Kidney (tissue), 14 donors: ENCODE measurements around the gene CLASRP. TPM values are rescaled to one million over a fixed set of nuclear protein-coding genes. Genes with fewer than 3 reads are reported as not detected.
A peak's percentile ranks its signal among the peaks of the same experiment; 100 is the strongest.
"Not testable (repeated sequence)": the region's sequence is repeated elsewhere in the genome, so short reads cannot be mapped to it uniquely, and the experiment has no call there.

Experiments used
- DNase-seq, 5 donors: peaks; one replicate each; pipeline ENCODE4 v3.0.0-alpha.2; 2013 to 2020
- FAIRE-seq: peaks from 2 replicates; lab custom pipeline; 2012; peaks lifted over from hg19 to GRCh38; lab: Jason Lieb, UNC
- H3K27ac ChIP-seq, 2 donors: one replicate each; pipeline ENCODE4 v1.7.0; 2013; ENCODE audit warnings: low read depth in 2 of 2, low read length in 2 of 2, inconsistent platforms in 1 of 2
- H3K27me3 ChIP-seq: one replicate; pipeline ENCODE4 v1.7.1; 2013; ENCODE audit warnings: low read length, inconsistent platforms; ENCODE audit not compliant: control insufficient read depth, insufficient read depth
- H3K36me3 ChIP-seq, 3 donors: one replicate each; pipeline versions ENCODE4 v1.7.0 to v1.7.1; 2013; ENCODE audit warnings: low read length in 3 of 3, control low read depth in 1 of 3, inconsistent platforms in 1 of 3; ENCODE audit not compliant: insufficient read depth in 3 of 3, control insufficient read depth in 2 of 3
- H3K4me1 ChIP-seq, 3 donors: one replicate each; pipeline versions ENCODE4 v1.7.0 to v1.7.1; 2013; ENCODE audit warnings: low read length in 3 of 3, inconsistent platforms in 1 of 3, low read depth in 1 of 3; ENCODE audit not compliant: control insufficient read depth in 2 of 3, insufficient read depth in 2 of 3
- H3K4me3 ChIP-seq, 3 donors: one replicate each; pipeline versions ENCODE4 v1.7.0 to v1.8.1; 2013; ENCODE audit warnings: low read length in 3 of 3, control low read depth in 1 of 3, inconsistent platforms in 1 of 3
- H3K9ac ChIP-seq, 3 donors: one replicate each; pipeline versions ENCODE4 v1.7.0 to v1.7.1; 2013; ENCODE audit warnings: low read length in 3 of 3, control low read depth in 1 of 3, inconsistent platforms in 1 of 3
- H3K9me3 ChIP-seq, 3 donors: one replicate each; pipeline versions ENCODE4 v1.7.0 to v1.7.1; 2013; ENCODE audit warnings: low read length in 3 of 3, control low read depth in 1 of 3, inconsistent platforms in 1 of 3; ENCODE audit not compliant: control insufficient read depth in 2 of 3, insufficient read depth in 1 of 3
- intact Hi-C: fragments of 100-400 bp; cut with DNase I; formaldehyde crosslinking; loops from one replicate; pipeline ENCODE4 v1.11.1; 2022
- polyA plus RNA-seq: library from polyadenylated mRNA; stranded (reverse); fragments of 350-450 nt; fragmentation: Illumina TruSeq; extraction: RNeasy Lipid Tissue Mini Kit (QIAGEN cat#74804); gene quantifications from one replicate; pipeline ENCODE4 v1.2.3, GENCODE V29; 2014; ENCODE audit warnings: low read depth, low replicate concordance; ENCODE audit not compliant: insufficient read depth
- total RNA-seq: library from RNA; stranded (reverse); fragmentation: NEBNext Ultra II Directional; extraction: Animal tissue kit (Norgen Biotek cat#: 25700); gene quantifications from one replicate; pipeline ENCODE4 v1.2.1, GENCODE V29; 2021
- TF ChIP-seq, protein P1 (sequence below): IDR thresholded peaks from 3 replicates; pipeline ENCODE4 v1.5.1; 2012; ENCODE audit warnings: mild to moderate bottlenecking, moderate library complexity, borderline replicate concordance; ENCODE audit not compliant: insufficient read depth; ENCODE audit errors: extremely low read depth
- donor health status: control.
- donor health status: control.
- donor health status: control.
- donor health status: control.
- donor health status: control.
- donor health status: DM: yes; HTN: yes; CAD: no.
- donor health status: Normal renal cell carcinoma (clear cell type).

CLASRP gene
- total and polyA plus RNA-seq, 2 donors from 2014 or later: 38.0 to 83.6 TPM

DNA sequence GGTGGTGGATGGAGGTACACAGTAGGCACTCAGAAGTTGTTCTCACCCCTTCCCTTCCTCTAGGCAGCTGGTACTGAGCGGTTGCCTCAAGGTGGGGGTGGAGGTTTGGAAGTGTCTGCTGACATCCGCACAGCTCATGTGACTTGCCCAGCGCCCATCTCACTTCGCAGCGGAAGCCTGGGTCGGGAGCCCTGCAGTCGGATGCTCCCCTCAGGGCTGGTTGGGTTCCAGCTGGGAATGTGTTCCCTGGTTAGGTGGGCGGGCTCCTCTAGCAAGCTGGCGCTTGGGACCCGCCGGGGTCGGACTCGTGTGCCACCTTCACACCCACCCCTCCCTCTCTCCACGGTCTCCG is 64.3 kb downstream of the CLASRP start:
- no peaks in the 10 kb centered on the region for H3K9me3 ChIP-seq
- FAIRE-seq (no peak), DNase-seq (peak in 4 of 5 donors; percentile 67 to 73 (median 71))
- peak overlapping the region; percentile 43 to 59 for H3K27ac ChIP-seq
- no peaks in the 10 kb centered on the region for H3K36me3 ChIP-seq
- H3K27me3 ChIP-seq: no peaks in the 10 kb centered on the region
- TF ChIP-seq, protein P1, sequence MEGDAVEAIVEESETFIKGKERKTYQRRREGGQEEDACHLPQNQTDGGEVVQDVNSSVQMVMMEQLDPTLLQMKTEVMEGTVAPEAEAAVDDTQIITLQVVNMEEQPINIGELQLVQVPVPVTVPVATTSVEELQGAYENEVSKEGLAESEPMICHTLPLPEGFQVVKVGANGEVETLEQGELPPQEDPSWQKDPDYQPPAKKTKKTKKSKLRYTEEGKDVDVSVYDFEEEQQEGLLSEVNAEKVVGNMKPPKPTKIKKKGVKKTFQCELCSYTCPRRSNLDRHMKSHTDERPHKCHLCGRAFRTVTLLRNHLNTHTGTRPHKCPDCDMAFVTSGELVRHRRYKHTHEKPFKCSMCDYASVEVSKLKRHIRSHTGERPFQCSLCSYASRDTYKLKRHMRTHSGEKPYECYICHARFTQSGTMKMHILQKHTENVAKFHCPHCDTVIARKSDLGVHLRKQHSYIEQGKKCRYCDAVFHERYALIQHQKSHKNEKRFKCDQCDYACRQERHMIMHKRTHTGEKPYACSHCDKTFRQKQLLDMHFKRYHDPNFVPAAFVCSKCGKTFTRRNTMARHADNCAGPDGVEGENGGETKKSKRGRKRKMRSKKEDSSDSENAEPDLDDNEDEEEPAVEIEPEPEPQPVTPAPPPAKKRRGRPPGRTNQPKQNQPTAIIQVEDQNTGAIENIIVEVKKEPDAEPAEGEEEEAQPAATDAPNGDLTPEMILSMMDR: no peak
- peak overlapping the region in 2 of 3 donors; percentile 18 to 47 for H3K4me3 ChIP-seq
- H3K4me1 ChIP-seq: peaks cover 3 to 65% (median 65%) of the 10 kb centered on the region in 3 donors
- H3K9ac ChIP-seq: peak overlapping the region in 1 of 3 donors; percentile 22
- intact Hi-C loops: no loop called here

DNA sequence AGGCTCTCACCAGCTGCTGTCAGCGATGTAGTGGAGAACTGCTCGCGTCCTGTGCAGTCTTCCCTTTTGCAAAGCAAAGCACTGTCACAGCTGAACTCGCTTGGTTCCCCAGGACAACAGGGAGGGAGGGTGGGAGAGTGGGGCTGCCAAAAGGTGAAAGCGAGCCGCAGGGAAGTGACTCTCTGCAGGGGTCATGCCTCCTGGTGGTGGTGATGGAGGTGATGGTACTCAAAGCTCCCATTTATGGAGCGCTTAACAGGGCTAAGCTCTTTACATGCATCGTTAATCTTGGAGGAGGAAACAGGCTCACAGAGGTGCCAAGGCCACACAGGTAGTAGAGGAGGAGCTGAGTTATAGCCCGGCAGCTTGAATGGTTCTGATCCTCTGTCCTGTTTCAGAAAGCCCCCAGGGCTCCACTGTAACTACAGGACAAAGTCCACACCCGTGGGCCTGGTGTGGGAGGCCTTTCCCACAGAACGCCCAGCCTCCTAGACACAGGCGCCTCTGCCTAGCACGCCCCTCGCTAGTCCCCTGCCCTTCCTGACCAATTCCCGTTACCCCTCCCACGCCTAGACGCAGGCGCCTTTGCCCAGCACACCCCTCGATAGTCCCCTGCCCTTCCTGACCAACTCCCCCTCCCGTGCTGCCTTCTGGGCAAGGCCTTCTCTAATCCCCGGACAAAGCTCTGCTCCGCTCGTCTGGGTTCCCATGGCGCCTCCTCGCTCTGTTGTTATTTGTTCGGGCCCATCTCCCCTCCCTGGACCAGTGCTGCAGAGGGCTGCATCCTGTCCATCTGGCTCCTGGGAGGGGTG is 64.9 kb downstream of the CLASRP start:
- intact Hi-C loops: no loop called here
- Histone ChIP-seq H3K9me3 (no peaks in the 10 kb centered on the region), H3K27me3 (no peaks in the 10 kb centered on the region), H3K4me1 (peaks cover 3 to 60% (median 59%) of the 10 kb centered on the region in 3 donors), H3K36me3 (no peaks in the 10 kb centered on the region), H3K4me3 (peak overlapping the region in 2 of 3 donors; percentile 18 to 47), H3K27ac (peak overlapping the region; percentile 43 to 59), H3K9ac (no peak overlapping the region)
- DNase-seq (peak in 4 of 5 donors; percentile 84 to 90 (median 89)), FAIRE-seq (no peak)
- TF ChIP-seq, protein P1: no peak

DNA sequence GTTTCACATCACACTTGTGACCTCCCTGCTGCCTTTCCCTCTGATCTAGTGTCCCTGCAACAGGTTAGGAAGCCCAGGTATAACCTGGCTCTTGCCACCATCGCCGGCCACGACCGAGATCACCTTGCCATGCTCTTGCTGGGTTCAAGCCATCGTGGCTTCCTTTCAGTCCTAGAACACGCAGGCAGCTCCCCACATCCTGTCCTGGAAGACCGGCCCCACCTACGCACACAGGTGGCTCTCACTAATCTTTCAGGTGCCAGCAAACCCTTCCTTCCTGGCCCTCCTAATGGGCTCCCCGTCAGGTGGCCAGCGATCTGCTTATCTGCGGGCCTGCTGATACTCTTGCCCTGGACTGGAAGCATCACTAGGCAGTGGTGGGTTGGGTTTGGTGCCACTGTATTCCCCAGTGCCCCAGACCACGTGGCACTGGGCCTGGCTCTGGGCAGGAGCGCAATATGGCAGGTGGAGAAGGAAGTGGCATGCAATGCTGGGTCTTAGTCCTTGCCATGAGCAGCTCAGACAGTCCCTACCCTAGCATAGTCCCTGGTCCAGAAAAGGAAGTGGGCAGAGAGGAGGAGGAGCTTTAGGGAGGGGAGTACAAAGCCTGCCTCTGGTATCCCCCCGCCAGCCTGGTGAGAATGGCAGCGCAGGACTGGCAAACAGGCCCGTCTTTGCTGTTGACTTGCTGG is 66.0 kb downstream of the CLASRP start:
- H3K9ac ChIP-seq: peak overlapping the region in 1 of 3 donors; percentile 15
- intact Hi-C loops: no loop called here
- TF ChIP-seq, protein P1: no peak
- no peaks in the 10 kb centered on the region for H3K9me3 ChIP-seq
- peaks cover 3 to 49% (median 49%) of the 10 kb centered on the region in 3 donors for H3K4me1 ChIP-seq
- no peaks in the 10 kb centered on the region for H3K36me3 ChIP-seq
- no peaks in the 10 kb centered on the region for H3K27me3 ChIP-seq
- peak overlapping the region; percentile 41 to 43 for H3K27ac ChIP-seq
- no peak overlapping the region for H3K4me3 ChIP-seq
- no peak for DNase-seq
- FAIRE-seq: no peak

DNA sequence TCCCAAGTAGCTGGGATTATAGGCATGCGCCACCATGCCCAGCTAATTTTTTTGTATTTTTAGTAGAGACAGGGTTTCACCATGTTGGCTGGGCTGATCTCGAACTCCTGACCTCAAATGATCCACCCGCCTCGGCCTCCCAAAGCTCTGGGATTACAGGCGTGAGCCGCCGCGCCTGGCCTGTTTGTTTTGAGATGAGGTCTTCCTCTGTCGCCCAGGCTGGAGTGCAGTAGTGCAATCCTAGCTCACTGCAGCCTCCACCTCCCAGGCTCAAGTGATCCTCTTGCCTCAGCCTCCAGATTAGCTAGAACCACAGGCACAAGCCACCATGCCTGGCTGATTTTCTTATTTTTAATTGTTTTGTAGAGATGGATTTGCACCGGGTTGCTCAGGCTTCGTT is 67.5 kb downstream of the CLASRP start:
- H3K4me1 ChIP-seq: peaks cover 0 to 34% (median 33%) of the 10 kb centered on the region in 3 donors
- H3K36me3 ChIP-seq, H3K9me3 ChIP-seq, intact Hi-C loops, H3K9ac ChIP-seq, H3K27ac ChIP-seq, H3K4me3 ChIP-seq, FAIRE-seq, DNase-seq, H3K27me3 ChIP-seq: not testable (repeated sequence)
